Neuronal stem cell (in vitro differentiated cells): Measurements from ENCODE around the gene FAM120B.
"Not testable (repeated sequence)": the region's sequence is repeated elsewhere in the genome, so short reads cannot be mapped to it uniquely, and the experiment has no call there.

Experiments used
- DNase-seq: peaks from one replicate; pipeline ENCODE4 v3.0.0-alpha.2; 2013; ENCODE audit warnings: low spot score
- H2AFZ ChIP-seq: one replicate; pipeline ENCODE4 v1.6.1; 2013; ENCODE audit warnings: mild to moderate bottlenecking, low read length, inconsistent platforms
- H2AK5ac ChIP-seq: 2 replicates; pipeline ENCODE4 v1.6.1; 2013; ENCODE audit warnings: low read depth, mild to moderate bottlenecking, inconsistent platforms, low read length, moderate library complexity, mixed read lengths
- H2BK120ac ChIP-seq: 2 replicates; pipeline ENCODE4 v1.6.1; 2013; ENCODE audit warnings: low read depth, mild to moderate bottlenecking, inconsistent platforms, low read length, moderate library complexity, mixed read lengths
- H2BK12ac ChIP-seq: one replicate; pipeline ENCODE4 v1.6.1; 2013; ENCODE audit warnings: low read length, inconsistent platforms
- H2BK15ac ChIP-seq: 2 replicates; pipeline ENCODE4 v1.6.1; 2013; ENCODE audit warnings: mild to moderate bottlenecking, low read length, inconsistent platforms, mixed read lengths
- H2BK5ac ChIP-seq: one replicate; pipeline ENCODE4 v1.6.1; 2013; ENCODE audit warnings: inconsistent platforms, mild to moderate bottlenecking, low read length, moderate library complexity
- H3K14ac ChIP-seq: one replicate; pipeline ENCODE4 v1.6.1; 2013; ENCODE audit warnings: low read length, inconsistent platforms
- H3K18ac ChIP-seq: 2 replicates; pipeline ENCODE4 v1.6.1; 2013; ENCODE audit warnings: low read length, inconsistent platforms
- H3K23ac ChIP-seq: 2 replicates; pipeline ENCODE4 v1.6.1; 2013; ENCODE audit warnings: low read depth, mild to moderate bottlenecking, mixed read lengths, low read length, inconsistent platforms; ENCODE audit not compliant: poor library complexity
- H3K27ac ChIP-seq: replicated peaks from 3 replicates; pipeline ENCODE4 v1.5.1; 2013; ENCODE audit warnings: low read length, inconsistent platforms
- H3K27me3 ChIP-seq, 3 experiments: 2 replicates each; pipeline ENCODE4 v1.6.1; 2013; ENCODE audit warnings: low read length in 3 of 3, mild to moderate bottlenecking in 2 of 3, inconsistent platforms in 1 of 3, low read depth in 1 of 3, mixed read lengths in 1 of 3, moderate library complexity in 1 of 3; ENCODE audit not compliant: control insufficient read depth in 3 of 3, insufficient read depth in 3 of 3
- H3K36me3 ChIP-seq, 2 donors: replicated peaks in 1 of 2; 2 replicates each; pipeline ENCODE4 v1.6.1; 2013; ENCODE audit warnings: low read length in 2 of 2; ENCODE audit not compliant: control insufficient read depth in 2 of 2, insufficient read depth in 2 of 2
- H3K4ac ChIP-seq: 2 replicates; pipeline ENCODE4 v1.6.1; 2013; ENCODE audit warnings: inconsistent platforms, mild to moderate bottlenecking, low read length, moderate library complexity
- H3K4me1 ChIP-seq, 2 donors: 1 replicate in 1 of 2; 2 replicates in 1 of 2; pipeline ENCODE4 v1.6.1; 2013; ENCODE audit warnings: low read length in 2 of 2, low read depth in 1 of 2; ENCODE audit not compliant: control insufficient read depth in 2 of 2, insufficient read depth in 1 of 2
- H3K4me2 ChIP-seq: one replicate; pipeline ENCODE4 v1.6.1; 2013; ENCODE audit warnings: mild to moderate bottlenecking, low read length, inconsistent platforms; ENCODE audit not compliant: insufficient read depth, poor library complexity, severe bottlenecking
- H3K4me3 ChIP-seq, 2 donors: 2 replicates each; pipeline ENCODE4 v1.5.1; 2013; ENCODE audit warnings: low read length in 2 of 2, mild to moderate bottlenecking in 2 of 2, inconsistent platforms in 1 of 2, moderate library complexity in 1 of 2
- H3K79me1 ChIP-seq: one replicate; pipeline ENCODE4 v1.6.1; 2013; ENCODE audit warnings: low read depth, mild to moderate bottlenecking, inconsistent platforms, low read length, moderate library complexity
- H3K9ac ChIP-seq: one replicate; pipeline ENCODE4 v1.6.1; 2013; ENCODE audit warnings: mild to moderate bottlenecking, low read depth, low read length, inconsistent platforms; ENCODE audit not compliant: poor library complexity
- H3K9me3 ChIP-seq, 2 donors: replicated peaks in 1 of 2; 2 replicates each; pipeline versions ENCODE3 to v1.6.1; 2013; ENCODE audit warnings: low read length in 2 of 2, mild to moderate bottlenecking in 2 of 2, inconsistent platforms in 1 of 2, low read depth in 1 of 2, mixed read lengths in 1 of 2, moderate library complexity in 1 of 2; ENCODE audit not compliant: control insufficient read depth in 2 of 2, insufficient read depth in 1 of 2
- H4K8ac ChIP-seq: one replicate; pipeline ENCODE4 v1.6.1; 2013; ENCODE audit warnings: low read depth, mild to moderate bottlenecking, inconsistent platforms, low read length, moderate library complexity
- H4K91ac ChIP-seq: one replicate; pipeline ENCODE4 v1.6.1; 2013; ENCODE audit warnings: low read length, low read depth, mild to moderate bottlenecking, inconsistent platforms; ENCODE audit not compliant: poor library complexity
- WGBS, 2 donors: extraction: QIAGEN DNeasy Blood & Tissue Kit; methylation state at CpG; one replicate each; pipeline ENCODE4 v1.1.7; 2013; ENCODE audit warnings: missing lambda C conversion rate in 2 of 2, mixed read lengths in 1 of 2; ENCODE audit not compliant: insufficient read length in 2 of 2, insufficient replicate concordance in 1 of 2; ENCODE audit errors: extremely low coverage in 2 of 2; 5-methylcytosine and 5-hydroxymethylcytosine counted together

FAM120B gene

DNA sequence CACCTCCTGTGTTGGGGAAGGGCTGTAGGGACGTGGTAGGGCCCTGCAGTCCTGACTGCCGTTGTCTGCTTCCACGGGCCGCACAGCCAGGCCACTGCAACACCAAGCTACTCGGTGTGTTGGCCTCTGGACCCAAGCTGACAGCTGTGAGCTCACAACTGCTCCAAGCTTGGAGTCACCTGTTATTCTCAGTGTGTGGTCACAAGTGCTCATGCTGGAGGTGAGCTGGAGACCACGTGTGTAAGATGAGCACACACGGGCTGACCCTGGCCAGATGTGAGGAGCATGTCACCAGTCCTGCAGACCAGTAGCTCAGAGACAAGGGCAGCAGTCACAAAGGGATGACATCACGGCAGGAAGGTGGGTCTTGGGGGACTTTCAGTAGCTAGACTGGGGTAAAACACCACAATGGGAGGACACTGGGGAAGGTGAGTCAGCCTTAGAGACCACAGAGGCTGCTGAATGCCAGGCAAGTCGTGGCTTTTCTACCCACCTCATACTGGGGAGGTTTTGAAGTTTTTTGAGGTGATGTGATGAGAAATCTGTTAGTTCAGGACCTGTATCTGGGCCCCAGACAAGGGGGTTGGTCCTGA lies 87.3 kb downstream of the FAM120B start:
- Histone ChIP-seq H3K9me3 (peaks cover 6 to 8% of the 10 kb centered on the region in 2 donors), H3K27me3 (no peaks in the 10 kb centered on the region), H2AFZ (no peak overlapping the region), H3K36me3 (peaks cover 20 to 86% of the 10 kb centered on the region in 2 donors), H3K14ac (no peak overlapping the region), H3K9ac (peak overlapping the region; percentile 31), H2AK5ac (no peak overlapping the region), H4K8ac (no peak overlapping the region), H3K18ac (no peak overlapping the region), H3K4me2 (no peak overlapping the region), H2BK15ac (no peak overlapping the region), H3K79me1 (no peaks in the 10 kb centered on the region), H3K27ac (no peak overlapping the region), H2BK5ac (no peak overlapping the region), H4K91ac (no peak overlapping the region), H3K4me1 (peaks cover 0 to 3% of the 10 kb centered on the region in 2 donors), H2BK120ac (no peak overlapping the region), H3K23ac (peak overlapping the region; percentile 65), H3K4ac (no peak overlapping the region), H3K4me3 (no peak overlapping the region), H2BK12ac (no peak overlapping the region)
- no peak for DNase-seq
- no CpG with 5 or more reads among the region's 9 CpGs for WGBS, 2 donors

DNA sequence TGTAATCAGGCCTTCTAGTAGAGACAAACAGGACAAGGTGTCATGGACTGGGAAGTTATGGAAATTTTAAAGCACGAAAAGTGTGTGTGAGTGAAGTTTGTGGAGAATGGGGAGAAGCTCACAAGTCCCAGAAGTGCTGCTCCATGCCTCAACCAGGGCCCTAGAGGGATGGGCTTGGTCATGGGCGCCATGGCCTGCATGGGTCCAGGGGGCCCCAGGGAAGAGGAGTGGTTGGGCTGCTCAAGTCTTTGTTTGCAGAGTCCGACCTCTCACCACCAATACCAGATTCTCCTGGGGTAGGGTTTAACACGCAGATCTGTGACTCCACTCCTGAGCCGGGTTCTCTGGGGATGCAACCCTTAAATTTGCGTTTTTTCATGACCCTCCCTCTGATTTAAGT lies 88.4 kb downstream of the FAM120B start:
- H3K36me3 ChIP-seq, result peaks cover 20 to 75% of the 10 kb centered on the region in 2 donors
- no CpG with 5 or more reads among the region's 6 CpGs for WGBS, 2 donors

DNA sequence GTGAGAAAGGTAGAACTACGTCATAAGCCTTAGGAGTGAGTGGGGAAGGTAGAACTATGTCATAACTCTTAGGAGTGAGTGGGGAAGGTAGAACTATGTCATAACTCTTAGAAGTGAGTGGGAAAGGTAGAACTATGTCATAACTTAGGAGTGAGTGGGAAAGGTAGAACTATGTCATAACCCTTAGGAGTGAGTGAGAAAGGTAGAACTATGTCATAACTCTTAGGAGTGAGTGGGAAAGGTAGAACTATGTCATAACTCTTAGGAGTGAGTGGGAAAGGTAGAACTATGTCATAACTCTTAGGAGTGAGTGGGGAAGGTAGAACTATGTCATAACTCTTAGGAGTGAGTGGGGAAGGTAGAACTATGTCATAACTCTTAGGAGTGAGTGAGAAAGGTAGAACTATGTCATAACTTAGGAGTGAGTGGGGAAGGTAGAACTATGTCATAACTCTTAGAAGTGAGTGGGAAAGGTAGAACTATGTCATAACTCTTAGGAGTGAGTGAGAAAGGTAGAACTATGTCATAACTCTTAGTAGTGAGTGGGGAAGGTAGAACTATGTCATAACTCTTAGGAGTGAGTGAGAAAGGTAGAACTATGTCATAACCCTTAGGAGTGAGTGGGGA lies 92.3 kb downstream of the FAM120B start:
- H3K14ac ChIP-seq, H3K4me3 ChIP-seq, H3K4ac ChIP-seq, H2BK15ac ChIP-seq, H2BK5ac ChIP-seq, H3K79me1 ChIP-seq, H2BK120ac ChIP-seq, H3K9me3 ChIP-seq, H2AK5ac ChIP-seq, H4K8ac ChIP-seq, H2AFZ ChIP-seq, H3K9ac ChIP-seq, H3K4me2 ChIP-seq, H2BK12ac ChIP-seq, H3K18ac ChIP-seq, DNase-seq, H4K91ac ChIP-seq, H3K27ac ChIP-seq, H3K23ac ChIP-seq, H3K27me3 ChIP-seq: not testable (repeated sequence)
- Histone ChIP-seq H3K4me1 (peaks cover 13 to 18% of the 10 kb centered on the region in 2 donors), H3K36me3 (peaks cover 14 to 64% of the 10 kb centered on the region in 2 donors)
- WGBS, 2 donors, result no CpG with 5 or more reads among the region's 1 CpG

More for the DNA sequence above, 88.4 kb downstream of the FAM120B start:
- no peak overlapping the region for H3K18ac ChIP-seq
- H2BK5ac ChIP-seq, result no peak overlapping the region
- H3K9me3 ChIP-seq, result peaks cover 6 to 8% of the 10 kb centered on the region in 2 donors
- H2BK12ac ChIP-seq, result no peak overlapping the region
- no peak overlapping the region for H3K4me2 ChIP-seq
- H3K27me3 ChIP-seq, result no peaks in the 10 kb centered on the region
- peaks cover 0 to 3% of the 10 kb centered on the region in 2 donors for H3K4me1 ChIP-seq
- no peak overlapping the region for H2AFZ ChIP-seq
- no peak overlapping the region for H2BK15ac ChIP-seq
- H3K79me1 ChIP-seq, result no peaks in the 10 kb centered on the region
- no peak overlapping the region for H4K91ac ChIP-seq
- H3K4me3 ChIP-seq, result no peak overlapping the region
- no peak overlapping the region for H3K23ac ChIP-seq
- H3K27ac ChIP-seq, result no peak overlapping the region
- no peak for DNase-seq
- no peak overlapping the region for H2BK120ac ChIP-seq
- H2AK5ac ChIP-seq, result no peak overlapping the region
- no peak overlapping the region for H3K9ac ChIP-seq
- no peak overlapping the region for H3K14ac ChIP-seq
- no peak overlapping the region for H4K8ac ChIP-seq
- no peak overlapping the region for H3K4ac ChIP-seq

DNA sequence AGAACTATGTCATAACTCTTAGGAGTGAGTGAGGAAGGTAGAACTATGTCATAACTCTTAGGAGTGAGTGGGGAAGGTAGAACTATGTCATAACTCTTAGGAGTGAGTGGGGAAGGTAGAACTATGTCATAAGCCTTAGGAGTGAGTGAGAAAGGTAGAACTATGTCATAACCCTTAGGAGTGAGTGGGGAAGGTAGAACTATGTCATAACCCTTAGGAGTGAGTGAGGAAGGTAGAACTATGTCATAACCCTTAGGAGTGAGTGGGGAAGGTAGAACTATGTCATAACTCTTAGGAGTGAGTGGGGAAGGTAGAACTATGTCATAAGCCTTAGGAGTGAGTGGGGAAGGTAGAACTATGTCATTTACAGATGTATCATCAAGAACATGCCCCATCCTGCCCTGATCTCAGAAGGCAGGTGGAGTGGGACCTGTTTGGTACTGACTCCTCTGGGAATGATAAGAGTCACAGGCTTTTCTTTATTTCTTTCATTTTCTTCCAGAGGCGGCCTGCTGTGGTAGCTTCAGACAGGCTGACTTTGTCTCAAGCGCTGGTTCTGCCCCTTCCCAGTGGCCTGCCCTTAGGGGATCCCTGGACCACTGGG lies 93.5 kb downstream of the FAM120B start:
- not testable (repeated sequence) for H3K4ac ChIP-seq, H3K14ac ChIP-seq, H3K4me2 ChIP-seq, H2AK5ac ChIP-seq, H4K8ac ChIP-seq, H4K91ac ChIP-seq, H3K23ac ChIP-seq, H3K27ac ChIP-seq, H3K79me1 ChIP-seq, H2BK120ac ChIP-seq, H2AFZ ChIP-seq, H3K27me3 ChIP-seq, H2BK5ac ChIP-seq, DNase-seq, H2BK12ac ChIP-seq, H3K9me3 ChIP-seq, H3K4me3 ChIP-seq, H3K9ac ChIP-seq, H2BK15ac ChIP-seq
- Histone ChIP-seq H3K36me3 (peaks cover 9 to 64% of the 10 kb centered on the region in 2 donors), H3K18ac (peak overlapping the region; percentile 29), H3K4me1 (peaks cover 20 to 25% of the 10 kb centered on the region in 2 donors)
- no CpG with 5 or more reads among the region's 2 CpGs for WGBS, 2 donors
